ENCODE results near the gene GPR27.

GRCh38 chr3:71742621-71743020 lies 11.0 kb upstream of the GPR27 start:
- TF ChIP-seq, protein P1, sequence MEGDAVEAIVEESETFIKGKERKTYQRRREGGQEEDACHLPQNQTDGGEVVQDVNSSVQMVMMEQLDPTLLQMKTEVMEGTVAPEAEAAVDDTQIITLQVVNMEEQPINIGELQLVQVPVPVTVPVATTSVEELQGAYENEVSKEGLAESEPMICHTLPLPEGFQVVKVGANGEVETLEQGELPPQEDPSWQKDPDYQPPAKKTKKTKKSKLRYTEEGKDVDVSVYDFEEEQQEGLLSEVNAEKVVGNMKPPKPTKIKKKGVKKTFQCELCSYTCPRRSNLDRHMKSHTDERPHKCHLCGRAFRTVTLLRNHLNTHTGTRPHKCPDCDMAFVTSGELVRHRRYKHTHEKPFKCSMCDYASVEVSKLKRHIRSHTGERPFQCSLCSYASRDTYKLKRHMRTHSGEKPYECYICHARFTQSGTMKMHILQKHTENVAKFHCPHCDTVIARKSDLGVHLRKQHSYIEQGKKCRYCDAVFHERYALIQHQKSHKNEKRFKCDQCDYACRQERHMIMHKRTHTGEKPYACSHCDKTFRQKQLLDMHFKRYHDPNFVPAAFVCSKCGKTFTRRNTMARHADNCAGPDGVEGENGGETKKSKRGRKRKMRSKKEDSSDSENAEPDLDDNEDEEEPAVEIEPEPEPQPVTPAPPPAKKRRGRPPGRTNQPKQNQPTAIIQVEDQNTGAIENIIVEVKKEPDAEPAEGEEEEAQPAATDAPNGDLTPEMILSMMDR (IDR thresholded peaks at IDR 0.05; ENCODE audit: low read depth, low read length, missing input control) = no peak
- TF ChIP-seq RAD21 (IDR thresholded peaks at IDR 0.05) = no peak
- TF ChIP-seq SP1 (IDR thresholded peaks at IDR 0.05) = no peak
- no peak for TF ChIP-seq FOXA1 (IDR thresholded peaks at IDR 0.05)
- TF ChIP-seq MAX (IDR thresholded peaks at IDR 0.05) = no peak
- TF ChIP-seq FOXA2 (IDR thresholded peaks at IDR 0.05) = no peak
- no peak for TF ChIP-seq TAF1 (conservative IDR thresholded peaks at IDR 0.05)

All from liver (tissue), 3 donors.